K562 (cell line): ENCODE results near the gene ARMC2. TPM values are rescaled to one million over a fixed set of nuclear protein-coding genes. Genes with fewer than 3 reads are reported as not detected.

Source experiments
- CEBPG ChIP-seq, 3 experiments: fragments of 200-800 bp in 1 of 3; sonication (Bioruptor generic) in 1 of 3; sonication (generic) in 1 of 3; formaldehyde crosslinking in 1 of 3; IDR thresholded peaks in 2 of 3; conservative IDR thresholded peaks in 1 of 3; 2 replicates each; pipeline versions ENCODE4 v1.6.1 to v1.8.0; 2016 to 2022; ENCODE audit warnings: missing compliant biosample characterization in 2 of 3, missing genetic modification characterization in 2 of 3, mild to moderate bottlenecking in 1 of 3, missing genetic modification reagents in 1 of 3
- E2F3 ChIP-seq: fragments of 250-450 bp; sonication (Bioruptor Pico); IDR thresholded peaks from 2 replicates; pipeline ENCODE4 v1.4.0; 2020; ENCODE audit warnings: mild to moderate bottlenecking
- PYGO2 ChIP-seq: fragments of 450-650 bp; IDR thresholded peaks from 2 replicates; pipeline ENCODE4 v1.6.1; 2016; ENCODE audit warnings: mild to moderate bottlenecking, missing genetic modification characterization, moderate library complexity, missing compliant biosample characterization
- SRSF3 ChIP-seq: fragments of 200-400 bp; formaldehyde crosslinking; IDR thresholded peaks from 2 replicates; pipeline ENCODE4 v1.6.1; 2016; ENCODE audit warnings: mild to moderate bottlenecking, low read length, moderate library complexity; ENCODE audit not compliant: insufficient read depth
- ZNF347 ChIP-seq: fragments of 450-650 bp; formaldehyde crosslinking; IDR thresholded peaks from 2 replicates; pipeline ENCODE4 v1.4.0; 2020; ENCODE audit warnings: low read depth, mild to moderate bottlenecking, moderate library complexity
- polyA plus RNA-seq, 8 experiments: library from polyadenylated mRNA; depleted of rRNA in 4 of 8; stranded (reverse) in 5 of 8; unstranded in 3 of 8; fragments of >200 nt; fragmentation: Nextera tagmentation in 2 of 8; fragmentation: Illumina TruSeq in 1 of 8; extraction: Ambion mirVana in 2 of 8; extraction: Trizol in 1 of 8; gene quantifications; 2 replicates each; pipeline versions ENCODE4 v1.2.1 to v1.2.3, GENCODE V29; 2011 to 2014; ENCODE audit warnings: inconsistent platforms in 1 of 8, missing spikeins in 1 of 8
- total RNA-seq, 7 experiments: library from RNA; depleted of rRNA in 6 of 7; stranded (reverse); fragments of >200 nt in 6 of 7; fragmentation: Illumina TruSeq in 2 of 7; extraction: Trizol in 2 of 7; gene quantifications; 2 replicates each; pipeline versions ENCODE4 v1.2.1 to v1.2.3, GENCODE V29; 2011 to 2021; ENCODE audit warnings: low replicate concordance in 1 of 7
- TF ChIP-seq, protein P1 (sequence below): sonication (generic); formaldehyde crosslinking; IDR thresholded peaks from 2 replicates; pipeline ENCODE4 v1.8.0; 2023; ENCODE audit warnings: mild to moderate bottlenecking, missing genetic modification reagents
- TF ChIP-seq, protein P2 (sequence below): sonication (generic); IDR thresholded peaks from 2 replicates; pipeline ENCODE4 v1.6.1; 2016

The ARMC2 gene
- total and polyA plus RNA-seq, 9 of the 15 experiments (the other 6 are each of a cell fraction or from before 2014, with no cell fraction given), result 0.14 to 3.0 (median 0.82) TPM

DNA sequence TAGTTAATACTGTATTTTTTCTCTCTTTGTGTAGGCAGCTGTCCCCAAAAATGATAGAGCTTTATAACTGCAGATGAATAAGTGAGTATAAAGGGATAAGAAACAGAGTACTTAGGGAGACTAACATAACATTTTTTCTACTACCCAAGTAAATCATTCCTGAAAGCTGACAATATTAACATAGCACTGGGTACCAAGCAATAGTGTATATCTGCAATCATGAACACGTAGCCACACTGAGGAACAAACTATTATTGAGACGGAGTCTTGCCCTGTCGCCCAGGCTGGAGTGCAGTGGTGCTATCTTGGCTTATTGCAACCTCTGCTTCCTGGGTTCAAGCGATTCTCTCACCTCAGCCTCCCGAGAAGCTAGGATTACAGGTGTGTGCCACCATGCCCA, 140.5 kb downstream of the ARMC2 start (continued):
- TF ChIP-seq CEBPG (CRISPR knock-in tag; IDR thresholded peaks at IDR 0.05) (no peak), CEBPG (tag; conservative IDR thresholded peaks at IDR 0.05 in 1 of 2, IDR thresholded peaks at IDR 0.05 in 1 of 2) (no peak), ZNF347 (CRISPR knock-in tag) (no peak), SRSF3 (no peak), E2F3 (CRISPR knock-in tag) (no peak), PYGO2 (tag) (no peak)
- TF ChIP-seq, protein P1, sequence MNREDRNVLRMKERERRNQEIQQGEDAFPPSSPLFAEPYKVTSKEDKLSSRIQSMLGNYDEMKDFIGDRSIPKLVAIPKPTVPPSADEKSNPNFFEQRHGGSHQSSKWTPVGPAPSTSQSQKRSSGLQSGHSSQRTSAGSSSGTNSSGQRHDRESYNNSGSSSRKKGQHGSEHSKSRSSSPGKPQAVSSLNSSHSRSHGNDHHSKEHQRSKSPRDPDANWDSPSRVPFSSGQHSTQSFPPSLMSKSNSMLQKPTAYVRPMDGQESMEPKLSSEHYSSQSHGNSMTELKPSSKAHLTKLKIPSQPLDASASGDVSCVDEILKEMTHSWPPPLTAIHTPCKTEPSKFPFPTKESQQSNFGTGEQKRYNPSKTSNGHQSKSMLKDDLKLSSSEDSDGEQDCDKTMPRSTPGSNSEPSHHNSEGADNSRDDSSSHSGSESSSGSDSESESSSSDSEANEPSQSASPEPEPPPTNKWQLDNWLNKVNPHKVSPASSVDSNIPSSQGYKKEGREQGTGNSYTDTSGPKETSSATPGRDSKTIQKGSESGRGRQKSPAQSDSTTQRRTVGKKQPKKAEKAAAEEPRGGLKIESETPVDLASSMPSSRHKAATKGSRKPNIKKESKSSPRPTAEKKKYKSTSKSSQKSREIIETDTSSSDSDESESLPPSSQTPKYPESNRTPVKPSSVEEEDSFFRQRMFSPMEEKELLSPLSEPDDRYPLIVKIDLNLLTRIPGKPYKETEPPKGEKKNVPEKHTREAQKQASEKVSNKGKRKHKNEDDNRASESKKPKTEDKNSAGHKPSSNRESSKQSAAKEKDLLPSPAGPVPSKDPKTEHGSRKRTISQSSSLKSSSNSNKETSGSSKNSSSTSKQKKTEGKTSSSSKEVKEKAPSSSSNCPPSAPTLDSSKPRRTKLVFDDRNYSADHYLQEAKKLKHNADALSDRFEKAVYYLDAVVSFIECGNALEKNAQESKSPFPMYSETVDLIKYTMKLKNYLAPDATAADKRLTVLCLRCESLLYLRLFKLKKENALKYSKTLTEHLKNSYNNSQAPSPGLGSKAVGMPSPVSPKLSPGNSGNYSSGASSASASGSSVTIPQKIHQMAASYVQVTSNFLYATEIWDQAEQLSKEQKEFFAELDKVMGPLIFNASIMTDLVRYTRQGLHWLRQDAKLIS (CRISPR knock-in tag), result no peak
- TF ChIP-seq, protein P2, sequence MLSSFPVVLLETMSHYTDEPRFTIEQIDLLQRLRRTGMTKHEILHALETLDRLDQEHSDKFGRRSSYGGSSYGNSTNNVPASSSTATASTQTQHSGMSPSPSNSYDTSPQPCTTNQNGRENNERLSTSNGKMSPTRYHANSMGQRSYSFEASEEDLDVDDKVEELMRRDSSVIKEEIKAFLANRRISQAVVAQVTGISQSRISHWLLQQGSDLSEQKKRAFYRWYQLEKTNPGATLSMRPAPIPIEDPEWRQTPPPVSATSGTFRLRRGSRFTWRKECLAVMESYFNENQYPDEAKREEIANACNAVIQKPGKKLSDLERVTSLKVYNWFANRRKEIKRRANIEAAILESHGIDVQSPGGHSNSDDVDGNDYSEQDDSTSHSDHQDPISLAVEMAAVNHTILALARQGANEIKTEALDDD, result no peak
